Measurements from ENCODE around the gene UMAD1.

- TF ChIP-seq NFIC (IDR thresholded peaks at IDR 0.05) (no peak), MAX (IDR thresholded peaks at IDR 0.05) (no peak), RAD21 (IDR thresholded peaks at IDR 0.05; ENCODE audit: low read depth) (no peak)
These were observed 10.2 kb downstream of the UMAD1 start for GRCh38 chr7:7650682-7651206.

All from Ishikawa (cell line).